Neural crest cell (in vitro differentiated cells): ENCODE data around the gene KIF26B. TPM values are rescaled to one million over a fixed set of nuclear protein-coding genes. Genes with fewer than 3 reads are reported as not detected.
A peak's percentile ranks its signal among the peaks of the same experiment; 100 is the strongest.

Experiments
- DNase-seq: peaks from one replicate; pipeline ENCODE4 v3.0.0; 2021; ENCODE audit warnings: low read depth, mixed read lengths, low spot score
- H3K27ac Mint-ChIP-seq: one replicate; pipeline ENCODE4 v1.8.0; 2021; ENCODE audit warnings: mild to moderate bottlenecking, mixed read lengths; ENCODE audit not compliant: unreplicated experiment
- H3K27me3 Mint-ChIP-seq: 2 replicates; pipeline ENCODE4 v1.8.0; 2021; ENCODE audit warnings: low read depth, mild to moderate bottlenecking, mixed read lengths
- H3K36me3 Mint-ChIP-seq: 2 replicates; pipeline ENCODE4 v1.8.0; 2021; ENCODE audit warnings: low read depth, mild to moderate bottlenecking, mixed read lengths
- H3K4me1 Mint-ChIP-seq: 2 replicates; pipeline ENCODE4 v1.8.0; 2021; ENCODE audit warnings: mixed read lengths
- H3K4me3 Mint-ChIP-seq: one replicate; pipeline ENCODE4 v1.8.0; 2021; ENCODE audit warnings: mild to moderate bottlenecking, mixed read lengths
- H3K9me3 Mint-ChIP-seq: 2 replicates; pipeline ENCODE4 v1.8.0; 2021; ENCODE audit warnings: mixed read lengths
- total RNA-seq: library from RNA; stranded (reverse); gene quantifications from 2 replicates; pipeline ENCODE4 v1.2.1, GENCODE V29; 2021
- TF ChIP-seq, protein P1 (sequence below): fragments of 200-600 bp; sonication (generic); conservative IDR thresholded peaks from 2 replicates; pipeline ENCODE4 v1.5.0; 2021; ENCODE audit warnings: antibody characterized with exemption, mild to moderate bottlenecking

Gene KIF26B
- total RNA-seq, 1 donor from 2014 or later: 6.2 TPM

DNA sequence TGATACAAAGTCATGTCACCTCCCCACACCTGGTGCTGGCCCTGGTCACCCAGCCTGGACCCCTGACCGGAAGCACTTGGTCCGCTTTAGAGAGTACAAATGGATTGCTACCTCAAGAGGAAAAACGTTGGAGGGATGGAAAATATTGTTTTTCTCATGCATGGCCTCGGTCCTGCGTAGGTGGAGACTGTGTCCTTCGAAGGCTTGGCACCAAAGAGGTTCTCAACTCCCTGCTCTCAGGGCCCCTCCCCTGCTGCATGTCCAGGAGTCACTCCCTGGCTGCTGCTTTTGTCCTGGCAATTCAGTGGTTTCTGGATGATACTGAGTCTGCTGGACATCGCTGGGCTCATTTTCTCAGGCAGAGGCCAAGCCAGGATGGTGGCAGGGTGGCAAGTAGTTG is 529.8 kb downstream of the KIF26B start:
- H3K4me1 Mint-ChIP-seq: peaks cover 21% of the 10 kb centered on the region
- H3K36me3 Mint-ChIP-seq: no peaks in the 10 kb centered on the region
- H3K27ac Mint-ChIP-seq: no peak overlapping the region
- TF ChIP-seq, protein P1, sequence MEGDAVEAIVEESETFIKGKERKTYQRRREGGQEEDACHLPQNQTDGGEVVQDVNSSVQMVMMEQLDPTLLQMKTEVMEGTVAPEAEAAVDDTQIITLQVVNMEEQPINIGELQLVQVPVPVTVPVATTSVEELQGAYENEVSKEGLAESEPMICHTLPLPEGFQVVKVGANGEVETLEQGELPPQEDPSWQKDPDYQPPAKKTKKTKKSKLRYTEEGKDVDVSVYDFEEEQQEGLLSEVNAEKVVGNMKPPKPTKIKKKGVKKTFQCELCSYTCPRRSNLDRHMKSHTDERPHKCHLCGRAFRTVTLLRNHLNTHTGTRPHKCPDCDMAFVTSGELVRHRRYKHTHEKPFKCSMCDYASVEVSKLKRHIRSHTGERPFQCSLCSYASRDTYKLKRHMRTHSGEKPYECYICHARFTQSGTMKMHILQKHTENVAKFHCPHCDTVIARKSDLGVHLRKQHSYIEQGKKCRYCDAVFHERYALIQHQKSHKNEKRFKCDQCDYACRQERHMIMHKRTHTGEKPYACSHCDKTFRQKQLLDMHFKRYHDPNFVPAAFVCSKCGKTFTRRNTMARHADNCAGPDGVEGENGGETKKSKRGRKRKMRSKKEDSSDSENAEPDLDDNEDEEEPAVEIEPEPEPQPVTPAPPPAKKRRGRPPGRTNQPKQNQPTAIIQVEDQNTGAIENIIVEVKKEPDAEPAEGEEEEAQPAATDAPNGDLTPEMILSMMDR: no peak
- H3K4me3 Mint-ChIP-seq: no peak overlapping the region
- DNase-seq: no peak
- H3K9me3 Mint-ChIP-seq: no peaks in the 10 kb centered on the region
- H3K27me3 Mint-ChIP-seq: no peaks in the 10 kb centered on the region

DNA sequence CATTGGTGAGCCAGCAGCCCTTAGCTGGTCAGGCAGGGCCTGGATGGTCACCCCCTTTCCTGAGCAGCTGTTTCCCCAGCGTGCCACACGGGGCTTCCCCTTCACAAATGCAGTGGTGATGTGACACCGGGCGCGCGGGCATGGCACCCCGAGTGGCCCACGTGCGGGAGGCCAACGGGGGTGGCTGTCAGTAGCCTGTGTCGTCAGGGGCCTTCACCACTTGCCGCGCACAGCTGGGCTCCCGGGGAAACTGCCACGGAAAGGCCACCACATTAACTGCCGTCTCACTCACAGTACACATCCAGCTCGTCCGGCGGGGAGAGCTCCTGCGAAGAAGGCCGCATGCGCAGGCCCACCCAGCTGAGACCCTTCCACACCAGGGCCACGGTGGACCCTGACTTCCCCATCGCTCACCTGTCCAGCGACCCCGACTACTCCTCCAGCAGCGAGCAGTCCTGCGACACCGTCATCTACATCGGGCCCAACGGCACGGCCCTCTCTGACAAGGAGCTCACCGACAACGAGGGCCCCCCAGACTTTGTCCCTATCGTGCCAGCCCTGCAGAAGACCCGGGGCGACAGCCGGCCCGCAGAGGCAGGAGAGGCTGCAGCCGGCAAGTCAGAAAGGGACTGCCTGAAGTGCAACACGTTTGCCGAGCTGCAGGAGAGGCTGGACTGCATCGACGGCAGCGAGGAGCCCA is 530.5 kb downstream of the KIF26B start:
- DNase-seq: no peak
- no peaks in the 10 kb centered on the region for H3K27me3 Mint-ChIP-seq
- peaks cover 15% of the 10 kb centered on the region for H3K4me1 Mint-ChIP-seq
- no peaks in the 10 kb centered on the region for H3K36me3 Mint-ChIP-seq
- H3K4me3 Mint-ChIP-seq: no peak overlapping the region
- no peak overlapping the region for H3K27ac Mint-ChIP-seq
- H3K9me3 Mint-ChIP-seq: no peaks in the 10 kb centered on the region
- TF ChIP-seq, protein P1: no peak

DNA sequence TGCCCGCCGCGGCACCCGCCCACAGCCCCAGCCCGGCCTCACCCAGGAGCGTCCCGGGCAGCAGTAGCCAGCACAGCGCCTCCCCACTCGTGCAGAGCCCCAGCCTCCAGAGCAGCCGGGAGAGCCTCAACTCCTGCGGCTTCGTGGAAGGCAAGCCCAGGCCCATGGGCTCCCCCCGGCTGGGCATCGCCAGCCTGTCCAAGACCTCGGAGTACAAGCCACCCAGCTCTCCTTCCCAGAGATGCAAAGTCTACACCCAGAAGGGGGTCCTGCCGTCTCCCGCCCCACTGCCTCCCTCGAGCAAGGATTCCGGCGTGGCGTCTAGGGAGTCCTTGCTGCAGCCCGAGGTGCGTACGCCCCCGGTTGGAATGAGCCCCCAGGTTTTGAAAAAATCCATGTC is 531.2 kb downstream of the KIF26B start:
- peaks cover 11% of the 10 kb centered on the region for H3K4me1 Mint-ChIP-seq
- no peaks in the 10 kb centered on the region for H3K9me3 Mint-ChIP-seq
- no peak overlapping the region for H3K27ac Mint-ChIP-seq
- no peaks in the 10 kb centered on the region for H3K36me3 Mint-ChIP-seq
- no peaks in the 10 kb centered on the region for H3K27me3 Mint-ChIP-seq
- DNase-seq: no peak
- TF ChIP-seq, protein P1: no peak
- H3K4me3 Mint-ChIP-seq: no peak overlapping the region

DNA sequence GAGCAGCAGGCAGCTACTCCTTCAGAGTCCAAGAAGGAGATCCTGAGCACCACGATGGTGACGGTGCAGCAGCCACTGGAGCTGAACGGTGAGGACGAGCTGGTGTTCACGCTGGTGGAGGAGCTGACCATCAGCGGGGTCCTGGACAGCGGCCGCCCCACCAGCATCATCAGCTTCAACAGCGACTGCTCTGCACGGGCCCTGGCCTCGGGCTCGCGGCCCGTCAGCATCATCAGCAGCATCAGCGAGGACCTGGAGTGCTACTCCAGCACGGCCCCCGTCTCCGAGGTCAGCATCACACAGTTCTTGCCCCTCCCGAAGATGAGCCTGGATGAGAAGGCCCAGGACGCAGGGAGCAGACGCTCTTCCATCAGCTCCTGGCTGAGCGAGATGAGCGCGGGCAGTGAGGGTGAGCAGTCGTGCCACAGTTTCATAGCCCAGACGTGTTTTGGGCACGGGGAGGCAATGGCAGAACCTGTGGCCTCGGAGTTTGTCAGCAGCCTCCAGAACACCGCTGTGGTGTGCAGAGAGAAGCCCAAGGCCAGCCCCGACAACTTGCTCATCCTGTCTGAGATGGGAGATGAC is 531.8 kb downstream of the KIF26B start:
- Mint-ChIP-seq H3K27ac (no peak overlapping the region), H3K36me3 (no peaks in the 10 kb centered on the region), H3K27me3 (no peaks in the 10 kb centered on the region), H3K4me3 (no peak overlapping the region), H3K9me3 (no peaks in the 10 kb centered on the region), H3K4me1 (peaks cover 11% of the 10 kb centered on the region)
- no peak for DNase-seq
- TF ChIP-seq, protein P1: no peak

DNA sequence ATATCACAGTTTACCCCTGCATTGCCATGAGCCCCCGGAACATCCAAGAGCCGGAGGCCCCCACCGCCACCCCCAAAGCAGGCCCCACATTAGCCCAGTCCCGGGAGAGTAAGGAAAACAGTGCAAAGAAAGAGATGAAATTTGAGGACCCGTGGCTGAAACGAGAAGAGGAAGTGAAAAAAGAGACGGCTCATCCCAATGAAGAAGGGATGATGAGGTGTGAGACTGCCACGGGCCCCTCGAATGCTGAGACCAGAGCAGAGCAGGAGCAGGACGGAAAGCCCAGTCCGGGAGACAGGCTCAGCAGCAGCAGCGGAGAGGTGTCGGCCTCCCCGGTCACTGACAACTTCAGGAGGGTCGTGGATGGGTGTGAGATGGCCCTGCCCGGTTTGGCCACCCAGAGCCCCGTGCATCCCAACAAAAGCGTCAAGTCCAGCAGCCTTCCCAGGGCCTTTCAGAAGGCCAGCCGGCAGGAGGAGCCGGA is 532.4 kb downstream of the KIF26B start:
- Mint-ChIP-seq H3K9me3 (no peaks in the 10 kb centered on the region), H3K27ac (no peak overlapping the region), H3K4me1 (peaks cover 11% of the 10 kb centered on the region), H3K4me3 (peak overlapping the region; percentile 47), H3K27me3 (no peaks in the 10 kb centered on the region), H3K36me3 (no peaks in the 10 kb centered on the region)
- no peak for DNase-seq
- TF ChIP-seq, protein P1: no peak
